HG03460 (cell line): ENCODE results near the gene OR4E1.
"Not testable (repeated sequence)": the region's sequence is repeated elsewhere in the genome, so short reads cannot be mapped to it uniquely, and the experiment has no call there.

ENCODE experiments used
- ATAC-seq: cut with Tn5 transposase; IDR thresholded peaks from one replicate; pipeline ENCODE4 v1.9.1; 2021; ENCODE audit not compliant: unreplicated experiment

Gene OR4E1, protein sequence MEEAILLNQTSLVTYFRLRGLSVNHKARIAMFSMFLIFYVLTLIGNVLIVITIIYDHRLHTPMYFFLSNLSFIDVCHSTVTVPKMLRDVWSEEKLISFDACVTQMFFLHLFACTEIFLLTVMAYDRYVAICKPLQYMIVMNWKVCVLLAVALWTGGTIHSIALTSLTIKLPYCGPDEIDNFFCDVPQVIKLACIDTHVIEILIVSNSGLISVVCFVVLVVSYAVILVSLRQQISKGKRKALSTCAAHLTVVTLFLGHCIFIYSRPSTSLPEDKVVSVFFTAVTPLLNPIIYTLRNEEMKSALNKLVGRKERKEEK

DNA sequence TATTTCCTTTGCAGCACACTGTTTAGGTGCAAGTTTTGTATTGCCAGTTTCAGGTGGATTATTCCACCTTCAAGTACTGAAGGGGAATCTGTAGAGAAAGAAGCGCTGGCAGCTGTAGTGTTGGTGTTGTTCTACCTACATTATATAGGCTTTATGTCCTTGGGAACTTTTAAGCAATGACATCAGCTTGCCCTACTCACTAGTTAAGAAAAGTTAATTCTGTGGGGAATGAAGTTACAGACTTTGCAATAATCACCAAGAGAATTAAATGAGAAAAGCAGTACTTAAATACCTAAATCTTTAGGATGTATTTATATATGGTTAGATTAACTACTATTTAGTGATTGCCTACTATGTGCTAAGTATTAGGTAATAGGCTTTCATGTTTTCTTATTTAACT lies at the start of gene OR4E1:
OR4E1 (minus strand) TSS at position 101 of the 400 bp plus-strand sequence. CDS start 2,883 bp downstream, outside the sequence.
- ATAC-seq: no peak

DNA sequence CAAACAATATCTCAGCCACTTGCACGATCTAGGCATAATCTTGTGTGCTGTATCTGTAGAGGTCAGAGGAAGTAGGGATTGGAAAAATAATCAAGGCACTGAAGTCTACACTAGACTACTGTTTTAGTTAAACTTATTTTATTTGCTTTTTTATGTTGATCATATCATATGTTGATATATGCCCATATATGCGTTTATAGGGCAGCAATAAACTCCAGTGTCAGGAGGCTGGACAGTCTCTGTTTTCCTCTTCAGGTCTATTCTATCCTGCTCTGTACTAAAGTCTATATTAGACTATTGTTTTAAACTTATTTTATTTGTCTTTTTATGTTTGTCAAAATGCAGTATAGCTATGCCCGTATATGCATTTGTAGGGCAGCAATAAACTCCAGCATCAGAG lies 47.9 kb upstream of the OR4E1 start:
- no peak for ATAC-seq

DNA sequence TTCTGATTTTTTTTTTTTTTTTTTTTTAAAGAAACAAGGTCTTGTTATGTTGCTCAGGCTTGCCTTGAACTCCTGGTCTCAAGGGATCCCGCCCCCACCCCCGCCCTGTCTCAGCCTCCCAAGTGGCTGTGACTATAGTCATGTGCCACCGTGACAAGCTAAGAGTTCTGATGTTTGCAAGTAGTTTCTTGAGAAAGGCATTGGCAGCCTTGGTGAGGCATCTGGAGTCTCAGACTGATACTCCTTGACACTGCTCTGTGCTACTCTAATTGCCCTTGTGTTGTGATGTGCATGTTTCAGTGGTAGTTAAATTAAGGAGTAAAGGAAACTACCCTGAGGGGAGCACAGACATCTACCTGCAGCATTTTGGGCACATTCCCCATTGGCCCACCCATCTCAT lies 46.2 kb upstream of the OR4E1 start:
- ATAC-seq: no peak

DNA sequence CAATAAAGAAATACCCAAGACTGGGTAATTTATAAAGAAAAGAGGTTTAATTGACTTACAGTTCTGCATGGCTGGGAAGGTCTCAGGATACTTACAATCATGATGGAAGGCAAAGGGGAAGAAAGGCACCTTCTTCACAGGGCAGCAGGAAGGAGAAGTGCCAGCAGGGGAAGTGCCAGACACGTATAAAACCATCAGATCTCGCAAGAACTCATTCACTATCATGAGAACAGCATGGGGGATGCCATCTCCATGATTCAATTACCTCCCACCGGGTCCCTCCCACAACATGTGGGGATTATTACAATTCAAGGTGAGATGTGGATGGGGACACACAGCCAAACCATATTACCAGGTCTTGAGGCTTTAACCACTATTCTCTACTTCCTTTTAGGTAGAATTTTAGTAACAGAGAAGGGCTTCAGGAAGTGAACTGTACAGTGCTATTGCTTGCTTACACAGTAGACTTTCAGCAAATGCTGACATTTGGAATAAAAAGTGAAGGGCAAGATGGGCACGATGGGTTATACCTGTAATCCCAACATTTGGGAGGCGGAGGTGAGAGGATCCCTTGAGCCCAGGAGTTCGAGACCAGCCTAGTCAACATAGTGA lies 40.8 kb upstream of the OR4E1 start:
- ATAC-seq: no peak

DNA sequence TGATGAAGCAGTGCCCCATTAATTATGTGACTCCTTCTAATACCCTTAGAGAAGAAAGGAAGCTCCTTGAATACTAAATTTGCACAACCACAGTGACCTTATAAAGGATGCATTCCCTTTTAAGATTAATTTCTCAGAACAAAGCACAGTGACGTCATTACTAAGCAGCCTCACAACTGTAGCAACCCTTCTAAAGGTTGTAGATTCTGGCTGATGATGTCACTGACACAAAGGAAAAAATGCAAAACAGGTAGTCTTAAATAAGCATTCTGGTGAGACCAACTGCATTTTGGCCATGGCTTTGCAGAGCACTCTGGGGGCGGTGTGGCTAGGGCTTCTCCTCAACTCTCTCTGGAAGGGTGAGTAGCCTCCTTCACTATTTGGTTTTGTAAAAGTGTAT lies 38.4 kb upstream of the OR4E1 start:
- no peak for ATAC-seq

DNA sequence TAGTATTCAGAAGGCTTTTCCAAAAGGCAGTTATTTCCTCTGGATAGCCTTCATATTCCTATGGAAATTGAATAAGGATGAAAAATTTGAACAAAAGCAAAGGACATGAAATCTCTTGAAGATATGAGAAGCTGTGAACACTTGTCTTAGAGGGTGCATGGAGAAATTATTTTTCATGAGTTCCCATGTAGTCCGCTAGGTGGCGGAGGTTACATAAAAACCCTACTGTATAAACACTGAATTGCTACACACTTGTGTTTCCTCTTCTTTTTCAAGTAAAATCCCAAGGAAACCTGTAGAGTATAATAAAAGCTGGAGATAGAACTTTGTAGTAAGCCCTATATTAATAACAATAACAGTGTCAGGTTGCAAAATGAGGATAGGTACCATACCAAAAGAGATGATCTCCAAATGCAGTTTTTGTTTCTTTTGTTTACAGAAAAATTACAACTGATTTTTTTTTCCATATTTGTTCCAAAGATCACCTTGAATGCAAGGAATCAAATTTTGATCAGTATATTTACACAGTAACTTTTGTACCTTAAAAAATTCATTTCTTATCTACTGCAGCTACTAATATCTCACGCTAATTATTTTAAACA lies 37.8 kb upstream of the OR4E1 start:
- ATAC-seq: no peak

DNA sequence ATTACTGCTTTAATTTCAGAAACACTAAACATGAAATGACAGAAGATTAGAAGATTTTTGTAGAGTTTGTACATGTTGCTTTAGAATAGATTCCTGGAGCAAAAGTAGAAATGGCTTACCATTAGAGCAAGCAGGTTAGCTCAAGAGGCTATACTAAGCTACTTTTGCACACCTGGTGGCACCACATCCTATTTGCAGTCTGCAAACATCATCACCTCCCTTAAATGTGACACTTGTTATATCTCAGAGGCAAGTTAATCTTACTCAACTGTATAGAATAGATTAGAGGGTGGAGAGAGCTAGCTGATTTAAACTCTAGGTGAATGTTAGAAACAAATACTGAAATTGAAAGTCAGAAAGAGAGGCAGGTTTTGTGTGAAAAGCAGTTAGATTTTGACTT lies 30.7 kb upstream of the OR4E1 start:
- no peak for ATAC-seq

DNA sequence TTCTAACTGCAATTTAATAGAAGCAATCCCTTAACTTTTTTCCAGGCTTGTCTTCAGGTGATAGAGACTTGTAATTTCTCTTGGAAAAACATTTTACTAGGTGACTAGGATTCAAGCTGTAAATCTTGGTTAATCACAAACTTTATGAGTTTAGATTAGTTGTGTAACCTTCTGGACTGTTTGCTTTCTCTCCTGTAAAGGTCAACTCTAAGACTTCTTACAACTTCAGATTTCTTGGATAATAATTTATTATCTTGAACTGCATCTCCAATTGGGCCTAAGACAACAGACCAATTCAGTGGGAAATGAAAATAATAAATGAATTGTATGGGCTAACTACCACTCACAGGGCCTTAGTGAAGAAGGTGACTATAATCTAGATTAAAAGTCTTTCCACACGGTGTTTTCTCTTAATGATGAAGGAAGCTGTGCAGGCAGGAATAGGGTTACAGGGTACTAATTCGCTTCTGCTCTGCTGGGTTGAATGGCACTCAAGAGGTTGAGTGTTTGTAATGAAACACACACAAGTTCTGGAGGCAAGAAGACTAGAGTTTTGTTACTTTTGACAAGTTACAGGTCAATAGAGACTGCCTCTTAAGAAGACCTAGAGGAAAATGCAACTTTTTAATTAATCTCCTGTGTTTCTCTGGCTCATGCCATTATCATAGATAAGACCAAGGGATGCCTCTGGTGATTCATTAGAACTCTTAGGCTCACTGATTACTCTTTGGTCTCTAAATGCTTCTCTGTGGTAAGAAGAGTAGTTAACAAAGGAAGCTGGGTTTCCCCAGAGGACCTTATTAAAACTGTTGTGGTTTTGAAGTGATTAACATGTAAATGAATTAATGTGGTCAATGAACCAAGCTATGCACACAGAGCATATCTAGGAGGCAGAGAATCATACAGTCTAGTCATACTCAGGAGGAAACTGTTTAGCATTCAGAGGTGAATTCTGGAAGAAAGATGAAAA lies 30.0 kb upstream of the OR4E1 start:
- no peak for ATAC-seq

DNA sequence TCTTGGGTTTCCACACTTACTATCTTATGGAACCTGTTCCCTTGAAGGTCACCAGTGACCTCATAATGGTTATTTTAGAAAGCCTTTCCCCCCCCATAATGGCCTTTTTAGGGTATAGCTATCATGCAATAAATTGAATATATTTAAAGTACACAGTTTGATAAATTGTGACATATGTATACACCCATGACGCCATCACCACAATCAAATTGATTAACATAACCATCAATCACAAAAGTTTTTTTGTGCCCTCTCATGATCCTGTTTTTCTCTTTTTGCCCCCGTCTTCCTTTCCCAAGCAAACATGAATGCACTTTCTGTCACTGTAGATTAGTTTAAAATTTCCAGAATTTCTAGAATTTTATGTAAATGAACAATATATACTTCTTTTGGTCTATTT lies 28.7 kb upstream of the OR4E1 start:
- ATAC-seq: no peak

DNA sequence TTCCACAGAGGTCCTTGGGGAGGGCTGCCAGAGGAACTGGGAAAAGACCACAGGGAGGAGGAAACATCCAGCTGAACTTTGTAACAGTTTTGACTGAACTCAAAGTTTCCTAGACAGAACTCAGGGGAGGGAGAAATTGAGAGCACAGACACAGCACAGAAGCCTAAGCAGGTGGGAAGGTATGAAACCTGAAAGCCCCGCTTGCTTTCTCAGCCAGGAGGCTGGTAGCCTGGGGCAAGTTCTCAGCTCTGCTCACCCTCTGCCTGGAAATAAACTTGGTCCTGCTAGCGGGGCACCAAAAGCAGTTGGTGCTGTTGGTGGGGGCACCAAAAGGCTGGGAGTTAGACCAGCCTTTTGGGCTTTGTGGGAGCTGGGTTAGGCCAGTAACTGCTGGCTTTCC lies 25.9 kb upstream of the OR4E1 start:
- ATAC-seq: no peak

DNA sequence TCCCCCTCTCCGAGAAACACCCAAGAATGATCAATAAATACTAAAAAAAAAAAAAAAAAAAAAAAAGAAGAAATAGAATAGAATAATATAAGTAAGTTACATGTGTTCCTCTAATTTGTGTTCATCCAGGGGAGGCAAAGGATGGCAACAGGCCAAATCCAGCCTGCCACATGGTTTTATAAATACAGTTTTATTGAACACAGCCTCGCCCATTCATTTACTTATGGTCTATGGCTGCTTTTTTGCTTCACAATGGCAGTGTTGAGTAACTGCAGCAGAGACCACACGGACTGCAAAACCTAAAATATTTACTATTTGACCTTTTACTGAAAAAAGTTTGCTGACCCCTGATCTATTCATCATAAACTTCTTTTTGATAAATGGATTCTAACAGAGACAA lies 24.9 kb upstream of the OR4E1 start:
- ATAC-seq: not testable (repeated sequence)

DNA sequence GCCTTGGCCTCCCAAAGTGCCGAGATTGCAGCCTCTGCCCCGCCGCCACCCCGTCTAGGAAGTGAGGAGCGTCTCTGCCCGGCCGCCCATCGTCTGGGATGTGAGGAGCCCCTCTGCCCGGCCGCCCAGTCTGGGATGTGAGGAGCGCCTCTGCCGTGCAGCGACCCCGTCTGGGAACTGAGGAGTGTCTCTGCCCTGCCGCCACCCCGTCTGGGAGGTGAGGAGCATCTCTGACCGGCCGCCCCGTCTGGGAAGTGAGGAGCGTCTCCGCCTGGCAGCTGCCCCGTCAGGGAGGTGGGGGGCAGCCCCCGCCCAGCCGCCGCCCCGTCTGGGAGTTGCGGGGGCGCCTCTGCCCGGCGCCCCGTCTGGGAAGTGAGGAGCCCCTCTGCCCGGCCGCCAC lies 24.0 kb upstream of the OR4E1 start:
- ATAC-seq: not testable (repeated sequence)

DNA sequence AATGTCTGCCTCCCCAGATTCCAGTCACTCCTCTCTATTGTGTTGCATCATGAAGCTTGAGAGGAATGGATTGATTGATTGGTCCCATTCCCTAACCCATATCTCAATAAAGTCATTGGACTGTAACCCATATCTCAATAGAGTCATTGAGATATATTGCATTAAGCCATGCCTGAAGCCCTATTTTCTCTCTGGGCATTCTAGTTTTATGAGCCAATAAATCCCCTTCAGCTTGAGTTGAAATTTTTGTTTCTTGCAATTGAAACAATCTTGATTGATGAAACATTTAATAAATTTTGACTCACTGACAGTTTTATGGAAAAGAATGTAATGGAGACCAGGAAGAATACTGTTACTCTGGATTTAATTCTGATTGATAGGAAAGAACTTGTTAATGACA lies 20.8 kb upstream of the OR4E1 start:
- no peak for ATAC-seq

DNA sequence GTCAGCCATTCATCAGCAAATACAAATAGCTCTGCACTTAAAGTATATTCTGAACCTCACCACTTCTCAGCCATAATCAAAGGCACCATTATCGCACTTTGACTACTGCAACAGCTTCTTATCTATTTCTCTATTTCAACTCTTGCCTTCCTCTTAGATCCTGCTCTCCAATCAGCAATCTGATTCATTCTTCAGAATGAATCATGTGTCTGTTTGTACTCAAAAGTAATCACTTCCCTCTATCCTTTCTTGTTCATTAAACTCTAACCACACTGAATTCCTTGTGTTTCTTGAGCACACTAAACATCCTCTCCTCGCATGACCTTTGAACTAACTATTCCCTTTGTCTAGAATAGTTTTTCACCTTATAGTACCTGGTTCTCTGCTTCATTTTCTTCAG lies 12.8 kb upstream of the OR4E1 start:
- ATAC-seq: no peak

DNA sequence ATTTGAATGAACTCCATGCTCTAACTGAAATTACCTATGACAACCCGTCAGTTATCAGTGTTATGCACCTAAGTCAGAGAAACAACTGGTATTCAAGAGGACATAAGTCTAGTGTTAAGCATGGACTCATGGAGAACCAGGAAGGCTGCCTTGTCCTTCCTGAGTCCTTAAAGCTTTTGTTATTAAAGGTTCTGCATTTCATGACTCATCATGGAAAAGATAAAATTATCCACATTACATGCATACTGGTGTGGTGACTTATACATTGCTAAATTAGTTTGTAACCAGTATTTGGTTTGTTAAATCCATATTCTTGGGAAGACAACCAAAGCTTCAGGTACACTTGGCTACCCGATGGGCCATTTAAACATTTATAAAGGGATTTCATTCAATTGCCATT lies 6.5 kb upstream of the OR4E1 start:
- ATAC-seq: no peak

DNA sequence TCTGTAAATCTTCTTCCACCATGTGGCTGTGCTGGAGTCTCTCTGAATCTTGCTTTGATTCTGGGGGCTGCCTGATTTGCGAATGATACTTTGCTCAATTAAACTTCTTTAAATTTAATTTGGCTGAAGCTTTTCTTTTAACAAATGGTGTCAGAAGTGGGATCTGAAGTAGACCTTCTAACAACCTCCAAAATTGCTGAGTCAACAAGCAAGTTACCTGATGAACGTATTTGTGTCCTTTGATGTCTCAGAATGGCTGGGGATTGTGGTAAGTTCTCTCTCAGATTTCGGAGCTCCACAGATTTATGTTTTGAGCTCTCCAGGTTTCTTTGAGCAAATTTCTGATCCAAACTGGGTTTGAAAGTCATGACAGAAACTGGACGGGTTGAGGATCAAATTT lies 1.9 kb upstream of the OR4E1 start:
- ATAC-seq: no peak

DNA sequence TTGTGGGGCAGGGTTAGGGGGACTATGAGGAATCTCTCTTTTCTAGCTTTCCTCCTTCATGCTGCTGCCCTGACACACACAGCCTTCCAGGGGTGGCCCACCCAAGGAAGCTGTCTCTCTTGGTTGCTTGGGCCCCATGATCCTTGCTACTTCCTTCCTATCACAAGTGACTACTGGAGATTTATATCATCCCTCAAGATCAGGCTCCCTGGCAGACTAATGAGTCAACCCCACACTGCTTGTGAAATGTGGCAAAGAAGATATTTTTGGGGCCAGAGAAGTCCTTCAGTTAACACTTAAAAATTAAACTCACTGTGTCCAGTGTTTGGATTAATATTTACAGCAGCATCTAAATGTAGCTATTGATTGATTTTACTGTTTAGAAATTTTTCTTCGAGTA lies 1.5 kb downstream of the OR4E1 start:
- no peak for ATAC-seq

DNA sequence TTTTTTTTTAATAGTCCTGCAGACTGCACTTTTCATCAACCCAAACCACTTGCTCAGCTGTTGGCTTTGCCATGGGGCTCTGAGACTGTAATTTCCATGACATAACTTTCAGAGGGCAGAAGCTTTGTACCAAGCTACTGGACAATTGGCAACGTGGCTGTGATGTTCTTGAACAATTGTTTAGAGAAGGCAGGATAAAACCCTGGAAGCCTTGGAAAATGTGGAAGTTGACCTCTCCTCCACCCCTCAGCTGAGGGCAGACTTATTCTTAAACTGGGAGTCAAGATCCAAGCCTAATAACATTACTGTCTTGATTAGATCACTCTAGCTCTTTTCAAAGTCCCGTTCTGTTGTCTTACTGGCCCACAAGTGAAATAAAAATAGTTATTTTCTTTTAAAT lies 2.2 kb downstream of the OR4E1 start:
- no peak for ATAC-seq

DNA sequence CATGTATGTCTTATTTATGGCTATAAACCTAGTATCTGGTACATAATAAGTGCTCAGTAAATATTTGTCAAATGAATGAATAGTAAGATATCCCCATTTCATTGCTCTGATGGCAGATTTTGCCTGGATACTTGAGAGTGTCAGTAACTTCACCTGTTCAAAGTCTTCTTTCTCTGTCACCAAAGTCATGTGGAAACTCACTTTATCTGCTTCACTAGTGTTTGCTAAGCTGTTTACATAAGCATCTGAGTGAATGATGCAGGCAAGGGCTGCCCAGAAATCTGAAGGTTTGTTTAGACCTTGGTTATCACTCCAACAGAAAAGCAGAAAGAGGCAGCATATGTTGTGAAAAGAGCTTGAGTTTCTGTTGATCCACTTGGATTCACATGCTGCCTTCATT lies 4.3 kb downstream of the OR4E1 start:
- ATAC-seq: no peak

DNA sequence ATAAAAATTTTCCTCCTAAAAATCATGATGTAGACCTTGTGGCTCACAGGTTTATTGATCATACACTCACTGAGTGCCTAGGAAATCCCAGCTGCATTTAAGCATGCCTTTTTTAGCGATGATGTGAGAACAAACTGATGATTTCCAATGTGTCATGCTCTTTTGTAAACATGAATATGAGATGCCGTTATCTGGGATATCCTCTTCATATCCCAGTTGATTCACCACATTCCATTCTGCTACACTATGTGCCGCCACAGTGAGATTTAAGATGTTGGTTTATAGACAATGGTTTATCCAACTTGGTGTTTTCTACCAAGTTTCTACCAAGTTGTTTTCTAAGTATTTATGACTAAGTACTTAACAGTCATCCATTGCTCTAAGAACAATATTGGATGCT lies 5.2 kb downstream of the OR4E1 start:
- no peak for ATAC-seq

DNA sequence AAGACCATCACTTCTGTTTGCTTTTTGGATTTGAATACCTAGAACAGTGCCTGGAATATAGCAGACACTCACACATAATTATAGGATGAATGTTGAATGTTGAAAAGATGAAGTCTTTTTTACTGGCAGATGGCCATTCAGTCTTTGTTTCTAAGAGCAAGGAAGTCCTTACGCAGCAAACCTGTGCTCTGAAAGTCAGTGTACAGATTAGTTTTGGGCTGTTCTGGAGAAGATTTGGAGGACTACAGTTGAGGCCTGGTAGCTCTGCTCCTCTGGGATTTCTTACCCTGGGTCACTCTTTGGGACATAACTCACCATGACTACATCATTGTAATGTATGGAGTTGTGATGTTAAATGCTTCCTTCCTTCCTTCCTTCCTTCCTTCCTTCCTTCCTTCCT lies 16.6 kb downstream of the OR4E1 start:
- ATAC-seq: no peak
